Measurements from ENCODE around the gene ELAC2. TPM values are rescaled to one million over a fixed set of nuclear protein-coding genes. Genes with fewer than 3 reads are reported as not detected.

Gene ELAC2
- total RNA-seq, 1 experiment from 2014 or later: 84.5 TPM

GRCh38 chr17:12993631-12994030, 24.2 kb downstream of the ELAC2 start (continued):
- TF ChIP-seq REST (IDR thresholded peaks at IDR 0.05; ENCODE audit: low read depth): no peak
- no peak for TF ChIP-seq CEBPB (IDR thresholded peaks at IDR 0.05; ENCODE audit: low read depth)
- TF ChIP-seq MAX (IDR thresholded peaks at IDR 0.05): no peak
- TF ChIP-seq FOSL1 (IDR thresholded peaks at IDR 0.05; ENCODE audit: low read depth): no peak

- H3K4me3 ChIP-seq (replicated peaks in 1 of 2; ENCODE audit: low read depth in 1 of 2, low read length in 2 of 2): no peak overlapping the region
- H3K9me3 ChIP-seq (ENCODE audit: control insufficient read depth in 1 of 2, insufficient read depth in 1 of 2, low read depth in 1 of 2, low read length in 2 of 2): no peaks in the 10 kb centered on the region
- DNase-seq (ENCODE audit: low read depth, low spot score) (no peak), ATAC-seq (no peak)
- POLR2A ChIA-PET: no interaction called here
- no peak for TF ChIP-seq SIN3A (IDR thresholded peaks at IDR 0.05; ENCODE audit: low read depth)
- no peak for TF ChIP-seq REST (IDR thresholded peaks at IDR 0.05; ENCODE audit: low read depth)
- no peak for TF ChIP-seq SP1 (IDR thresholded peaks at IDR 0.05; ENCODE audit: low read depth)
- TF ChIP-seq ZFX (IDR thresholded peaks at IDR 0.05): no peak
- TF ChIP-seq EZH2 (IDR thresholded peaks at IDR 0.05): no peak
- no peak for TF ChIP-seq FOSL1 (IDR thresholded peaks at IDR 0.05; ENCODE audit: low read depth)
- no peak for TF ChIP-seq POLR2A (IDR thresholded peaks at IDR 0.05; ENCODE audit: borderline replicate concordance, extremely low read depth, insufficient read depth, insufficient read length)
- no peak for TF ChIP-seq CBX3 (IDR thresholded peaks at IDR 0.05; ENCODE audit: low read depth)
- TF ChIP-seq MAX (IDR thresholded peaks at IDR 0.05): no peak
- no peak for TF ChIP-seq ELF1 (IDR thresholded peaks at IDR 0.05; ENCODE audit: borderline replicate concordance, low read depth)
- H4K20me1 ChIP-seq (ENCODE audit: insufficient read depth): no peaks in the 10 kb centered on the region
- CTCF ChIA-PET: no interaction called here
- BruUV-seq (replicated peaks): no TSS peak
- H2AFZ ChIP-seq (ENCODE audit: low read depth, low read length, poor library complexity, severe bottlenecking): no peak overlapping the region
- no peak overlapping the region for H3K4me2 ChIP-seq (ENCODE audit: low read length)
- H3K36me3 ChIP-seq (ENCODE audit: control insufficient read depth in 1 of 2, insufficient read depth in 2 of 2, low read length in 2 of 2): peaks cover 41 to 53% of the 10 kb centered on the region in 2 experiments; a peak in 3 of 4 replicates
- intact Hi-C loops (cut with micrococcal nuclease): no loop called here
- RAD21 ChIA-PET (ENCODE audit: low non-redundant PET in 1 of 2, low total read pairs in 2 of 2, uncharacterized antibody in 2 of 2, unreplicated experiment in 2 of 2): no interaction called here
- H3K9me2 ChIP-seq (ENCODE audit: insufficient read depth): no peaks in the 10 kb centered on the region
- no peak overlapping the region for H3K9ac ChIP-seq (ENCODE audit: low read length)
- H3K27ac ChIP-seq (ENCODE audit: low read depth, low read length): no peak overlapping the region
- no peaks in the 10 kb centered on the region for H3K4me1 ChIP-seq (ENCODE audit: control insufficient read depth in 1 of 2, insufficient read depth in 2 of 2, low read length in 2 of 2)
- no peaks in the 10 kb centered on the region for H3K27me3 ChIP-seq (ENCODE audit: insufficient read depth, low read length)
- H3K79me2 ChIP-seq (ENCODE audit: insufficient read depth, low read length): no peaks in the 10 kb centered on the region
Measured at GRCh38 chr17:12992676-12993075, 25.2 kb downstream of the ELAC2 start.

All from HCT116 (cell line).